Gastroesophageal sphincter (tissue), 4 donors: ENCODE results near the gene FAM163A. TPM values are rescaled to one million over a fixed set of nuclear protein-coding genes. Genes with fewer than 3 reads are reported as not detected.

Experiments used
- ATAC-seq: fragments of 150-250 bp; one replicate; pipeline ENCODE4 v1.9.1; 2016; ENCODE audit warnings: mild to moderate bottlenecking, moderate library complexity
- H3K27ac ChIP-seq, 4 donors: fragments of 200-600 bp; sonication (generic) in 3 of 4; 1 replicate in 3 of 4; 2 replicates in 1 of 4; pipeline ENCODE4 v1.5.1; 2016 to 2019
- H3K27me3 ChIP-seq: fragments of 200-600 bp; sonication (generic); one replicate; pipeline ENCODE4 v1.5.1; 2019
- H3K36me3 ChIP-seq, 2 donors: fragments of 200-600 bp; sonication (generic); one replicate each; pipeline ENCODE4 v1.5.1; 2019; ENCODE audit warnings: control low read depth in 1 of 2
- H3K4me1 ChIP-seq, 3 donors: fragments of 200-600 bp; sonication (generic); 1 replicate in 2 of 3; 2 replicates in 1 of 3; pipeline ENCODE4 v1.5.1; 2016 to 2019; ENCODE audit warnings: control low read depth in 2 of 3
- H3K4me3 ChIP-seq, 2 donors: fragments of 200-600 bp; sonication (generic); one replicate each; pipeline ENCODE4 v1.5.1; 2019; ENCODE audit warnings: mild to moderate bottlenecking in 1 of 2, moderate library complexity in 1 of 2
- H3K9me3 ChIP-seq, 3 donors: fragments of 200-600 bp; sonication (generic); one replicate each; pipeline ENCODE4 v1.5.1; 2017 to 2019; ENCODE audit warnings: control low read depth in 2 of 3
- EP300 ChIP-seq: sonication (generic); formaldehyde crosslinking; IDR thresholded peaks from one replicate; pipeline ENCODE4 v1.6.1; 2017; ENCODE audit warnings: antibody characterized with exemption, mild to moderate bottlenecking
- POLR2A ChIP-seq, 2 donors: fragments of 450-650 bp; IDR thresholded peaks; one replicate each; pipeline ENCODE4 v1.6.1; 2017; ENCODE audit warnings: antibody characterized with exemption in 2 of 2, mild to moderate bottlenecking in 2 of 2, moderate library complexity in 1 of 2
- POLR2AphosphoS5 ChIP-seq: sonication (generic); formaldehyde crosslinking; IDR thresholded peaks from one replicate; pipeline ENCODE4 v1.6.1; 2017; ENCODE audit warnings: antibody characterized with exemption
- WGBS, 2 donors: methylation state at CpG; one replicate each; pipeline ENCODE4 v1.1.5; 2018; ENCODE audit warnings: low coverage in 1 of 2; 5-methylcytosine and 5-hydroxymethylcytosine counted together
- total RNA-seq, 4 donors: library from RNA; depleted of rRNA; stranded (reverse); fragments of >200 nt; gene quantifications; one replicate each; pipeline ENCODE4 v1.1.0, GENCODE V29; 2016
- TF ChIP-seq, protein P1 (sequence below), 4 experiments: fragments of 200-600 bp in 2 of 4; fragments of 450-650 bp in 2 of 4; sonication (generic) in 1 of 4; IDR thresholded peaks; one replicate each; pipeline ENCODE4 v1.5.1; 2017 to 2019; ENCODE audit warnings: antibody characterized with exemption in 4 of 4, mild to moderate bottlenecking in 2 of 4, moderate library complexity in 2 of 4

FAM163A gene
- total RNA-seq, 4 donors from 2014 or later = 0.19 to 0.67 TPM; not detected in 2

GRCh38 chr1:179786815-179787685 is 44.0 kb downstream of the FAM163A start:
- ATAC-seq = no peak
- H3K4me3 ChIP-seq = no peak overlapping the region
- no peaks in the 10 kb centered on the region for H3K27me3 ChIP-seq
- peaks cover 0 to 7% (median 0%) of the 10 kb centered on the region in 3 donors for H3K4me1 ChIP-seq
- no peak overlapping the region for H3K27ac ChIP-seq
- H3K9me3 ChIP-seq = no peaks in the 10 kb centered on the region
- TF ChIP-seq POLR2AphosphoS5 = no peak
- TF ChIP-seq, protein P1, sequence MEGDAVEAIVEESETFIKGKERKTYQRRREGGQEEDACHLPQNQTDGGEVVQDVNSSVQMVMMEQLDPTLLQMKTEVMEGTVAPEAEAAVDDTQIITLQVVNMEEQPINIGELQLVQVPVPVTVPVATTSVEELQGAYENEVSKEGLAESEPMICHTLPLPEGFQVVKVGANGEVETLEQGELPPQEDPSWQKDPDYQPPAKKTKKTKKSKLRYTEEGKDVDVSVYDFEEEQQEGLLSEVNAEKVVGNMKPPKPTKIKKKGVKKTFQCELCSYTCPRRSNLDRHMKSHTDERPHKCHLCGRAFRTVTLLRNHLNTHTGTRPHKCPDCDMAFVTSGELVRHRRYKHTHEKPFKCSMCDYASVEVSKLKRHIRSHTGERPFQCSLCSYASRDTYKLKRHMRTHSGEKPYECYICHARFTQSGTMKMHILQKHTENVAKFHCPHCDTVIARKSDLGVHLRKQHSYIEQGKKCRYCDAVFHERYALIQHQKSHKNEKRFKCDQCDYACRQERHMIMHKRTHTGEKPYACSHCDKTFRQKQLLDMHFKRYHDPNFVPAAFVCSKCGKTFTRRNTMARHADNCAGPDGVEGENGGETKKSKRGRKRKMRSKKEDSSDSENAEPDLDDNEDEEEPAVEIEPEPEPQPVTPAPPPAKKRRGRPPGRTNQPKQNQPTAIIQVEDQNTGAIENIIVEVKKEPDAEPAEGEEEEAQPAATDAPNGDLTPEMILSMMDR (IDR thresholded peaks at IDR 0.05) = no peak
- TF ChIP-seq POLR2A (IDR thresholded peaks at IDR 0.05) = no peak
- TF ChIP-seq EP300 = no peak
- 59 to 74% methylated on average over 4 to 8 of the region's 13 CpGs for WGBS, 2 donors
- H3K36me3 ChIP-seq = no peaks in the 10 kb centered on the region

GRCh38 chr1:179788259-179788658 is 45.2 kb downstream of the FAM163A start:
- Histone ChIP-seq H3K4me3 (no peak overlapping the region), H3K27ac (no peak overlapping the region)
- ATAC-seq = no peak

GRCh38 chr1:179793281-179793680 is 50.2 kb downstream of the FAM163A start:
- Histone ChIP-seq H3K36me3 (no peaks in the 10 kb centered on the region), H3K9me3 (no peaks in the 10 kb centered on the region), H3K27ac (no peak overlapping the region), H3K27me3 (no peaks in the 10 kb centered on the region), H3K4me3 (no peak overlapping the region), H3K4me1 (no peaks in the 10 kb centered on the region)
- TF ChIP-seq, protein P1 (IDR thresholded peaks at IDR 0.05) = no peak
- TF ChIP-seq POLR2A (IDR thresholded peaks at IDR 0.05) (no peak), EP300 (no peak), POLR2AphosphoS5 (no peak)
- no peak for ATAC-seq
- 87 to 89% methylated on average over 4 of the region's 4 CpGs for WGBS, 2 donors

More at GRCh38 chr1:179788259-179788658, 45.2 kb downstream of the FAM163A start:
- H3K9me3 ChIP-seq = no peaks in the 10 kb centered on the region
- H3K36me3 ChIP-seq = no peaks in the 10 kb centered on the region
- 70 to 72% methylated on average over 6 of the region's 6 CpGs for WGBS, 2 donors
- H3K27me3 ChIP-seq = no peaks in the 10 kb centered on the region
- TF ChIP-seq POLR2AphosphoS5 (no peak), EP300 (no peak), POLR2A (IDR thresholded peaks at IDR 0.05) (no peak)
- H3K4me1 ChIP-seq = peaks cover 0 to 7% (median 0%) of the 10 kb centered on the region in 3 donors

DNA sequence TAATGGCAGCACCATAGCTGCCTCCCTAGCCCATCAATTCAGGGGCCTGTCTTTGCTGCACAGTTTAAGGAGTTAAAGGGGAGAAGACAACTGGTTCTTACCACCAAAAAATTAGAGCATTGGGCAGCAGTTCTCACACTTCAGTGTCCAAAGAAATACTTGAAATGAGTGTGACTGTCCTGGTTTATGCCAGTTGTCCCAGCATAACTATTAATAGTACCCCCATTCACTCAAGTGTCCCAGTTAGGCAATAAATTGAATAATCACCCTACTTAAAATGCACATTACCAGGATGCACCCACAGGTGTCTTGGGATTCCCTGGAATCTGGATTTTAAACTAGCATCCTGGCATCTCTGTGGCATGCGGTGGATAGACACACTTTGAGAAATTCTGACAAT is 51.1 kb downstream of the FAM163A start:
- no peaks in the 10 kb centered on the region for H3K4me1 ChIP-seq
- WGBS, 2 donors = 100% methylated on average over 1 of the region's 1 CpG
- H3K36me3 ChIP-seq = no peaks in the 10 kb centered on the region
- H3K27me3 ChIP-seq = no peaks in the 10 kb centered on the region
- no peak overlapping the region for H3K27ac ChIP-seq
- no peaks in the 10 kb centered on the region for H3K9me3 ChIP-seq
- TF ChIP-seq EP300 (no peak), POLR2AphosphoS5 (no peak), POLR2A (IDR thresholded peaks at IDR 0.05) (no peak)
- TF ChIP-seq, protein P1 (IDR thresholded peaks at IDR 0.05) = no peak
- H3K4me3 ChIP-seq = no peak overlapping the region
- no peak for ATAC-seq

GRCh38 chr1:179794669-179795068 is 51.6 kb downstream of the FAM163A start:
- H3K4me3 ChIP-seq = no peak overlapping the region
- 31 to 60% methylated on average over 1 to 3 of the region's 4 CpGs for WGBS, 2 donors
- H3K4me1 ChIP-seq = no peaks in the 10 kb centered on the region
- no peaks in the 10 kb centered on the region for H3K36me3 ChIP-seq
- TF ChIP-seq, protein P1 (IDR thresholded peaks at IDR 0.05) = no peak
- no peak for TF ChIP-seq POLR2AphosphoS5
- no peak for TF ChIP-seq EP300
- no peak for TF ChIP-seq POLR2A (IDR thresholded peaks at IDR 0.05)
- H3K27ac ChIP-seq = no peak overlapping the region
- no peak for ATAC-seq
- H3K27me3 ChIP-seq = no peaks in the 10 kb centered on the region
- no peaks in the 10 kb centered on the region for H3K9me3 ChIP-seq
